Measurements from ENCODE around the gene GALNT2.

DNA sequence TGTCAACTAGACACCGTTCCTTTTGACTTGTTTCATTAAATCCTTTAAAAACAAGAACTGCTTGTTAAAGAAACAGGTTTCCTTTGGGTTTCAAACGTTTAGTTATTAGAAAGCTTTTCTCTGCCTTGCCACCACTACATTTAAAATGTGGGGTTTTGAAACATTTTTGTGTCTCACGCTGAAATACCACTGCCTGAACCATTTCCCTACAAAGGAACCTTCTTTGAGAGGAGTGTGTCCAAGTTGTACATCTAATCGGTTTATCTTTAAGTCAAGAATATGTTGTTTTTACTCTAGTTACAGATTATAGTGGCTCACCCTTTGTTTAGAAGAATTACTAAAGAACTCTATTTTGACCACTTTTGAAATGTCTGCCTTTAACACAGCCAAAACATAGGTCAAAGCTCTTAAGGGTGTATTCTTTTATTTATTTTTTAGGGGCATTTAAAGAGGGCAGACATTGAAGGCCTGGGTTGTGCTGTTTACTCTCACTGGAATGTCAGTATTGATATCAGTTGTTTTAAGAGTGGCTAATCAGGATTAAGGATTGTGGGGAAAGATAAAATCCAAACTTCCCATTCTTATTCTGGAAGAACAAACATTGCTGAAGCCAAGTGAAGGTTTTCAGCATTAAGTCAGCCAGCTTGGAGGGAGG lies 143.4 kb downstream of the GALNT2 start:
- TF ChIP-seq, protein P1, sequence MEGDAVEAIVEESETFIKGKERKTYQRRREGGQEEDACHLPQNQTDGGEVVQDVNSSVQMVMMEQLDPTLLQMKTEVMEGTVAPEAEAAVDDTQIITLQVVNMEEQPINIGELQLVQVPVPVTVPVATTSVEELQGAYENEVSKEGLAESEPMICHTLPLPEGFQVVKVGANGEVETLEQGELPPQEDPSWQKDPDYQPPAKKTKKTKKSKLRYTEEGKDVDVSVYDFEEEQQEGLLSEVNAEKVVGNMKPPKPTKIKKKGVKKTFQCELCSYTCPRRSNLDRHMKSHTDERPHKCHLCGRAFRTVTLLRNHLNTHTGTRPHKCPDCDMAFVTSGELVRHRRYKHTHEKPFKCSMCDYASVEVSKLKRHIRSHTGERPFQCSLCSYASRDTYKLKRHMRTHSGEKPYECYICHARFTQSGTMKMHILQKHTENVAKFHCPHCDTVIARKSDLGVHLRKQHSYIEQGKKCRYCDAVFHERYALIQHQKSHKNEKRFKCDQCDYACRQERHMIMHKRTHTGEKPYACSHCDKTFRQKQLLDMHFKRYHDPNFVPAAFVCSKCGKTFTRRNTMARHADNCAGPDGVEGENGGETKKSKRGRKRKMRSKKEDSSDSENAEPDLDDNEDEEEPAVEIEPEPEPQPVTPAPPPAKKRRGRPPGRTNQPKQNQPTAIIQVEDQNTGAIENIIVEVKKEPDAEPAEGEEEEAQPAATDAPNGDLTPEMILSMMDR (IDR thresholded peaks at IDR 0.05), result no peak
- no peak for TF ChIP-seq ZFX (IDR thresholded peaks at IDR 0.05; ENCODE audit: borderline replicate concordance)
